HUDEP-2 (cell line): ENCODE results near the gene TRPV4.

Experiments used
- DNase-seq, 76 experiments: peaks; one replicate each; lab custom pipeline; 2025; ENCODE audit not compliant: unreplicated experiment in 76 of 76; lab: John Stamatoyannopoulos, UW

The TRPV4 gene

GRCh38 chr12:109830267-109830666 is 2.9 kb downstream of the TRPV4 start:
- DNase-seq = no peak

GRCh38 chr12:109829667-109830066 is 3.5 kb downstream of the TRPV4 start:
- DNase-seq = no peak

DNA sequence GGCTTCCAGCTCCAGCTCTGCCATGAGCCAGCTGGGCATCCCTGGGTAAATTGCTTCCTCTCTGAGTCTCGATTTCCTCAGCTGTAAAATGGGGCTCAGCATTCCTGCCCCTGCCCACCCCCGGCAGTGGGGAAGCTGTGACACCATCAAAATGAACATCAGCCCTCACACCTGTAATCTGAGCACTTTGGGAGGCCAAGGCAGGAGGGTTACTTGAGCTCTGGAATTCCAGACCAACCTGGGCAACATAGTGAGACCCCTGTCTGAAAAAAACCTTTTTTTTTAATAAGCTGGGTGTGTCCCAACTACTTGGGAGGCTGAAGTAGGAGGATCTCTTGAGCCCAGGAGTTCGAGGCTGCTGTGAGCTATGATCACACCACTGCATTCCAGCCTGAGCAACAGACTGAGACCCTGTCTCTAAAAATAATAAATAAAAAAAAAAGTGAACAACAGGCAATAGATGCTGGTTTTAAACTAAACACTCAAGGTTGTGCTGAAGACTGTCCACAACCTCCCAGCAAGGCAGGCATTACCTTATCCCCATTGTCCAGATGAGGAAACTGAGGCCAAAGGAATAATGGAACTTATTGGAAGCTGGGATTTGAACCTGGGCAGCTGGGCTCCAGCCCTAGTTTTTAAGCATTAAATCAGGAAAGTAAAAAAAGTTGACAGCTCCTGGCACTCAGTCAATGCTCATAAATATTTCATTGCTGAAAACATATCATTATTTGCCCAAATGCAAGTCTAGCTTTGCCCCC is 4.3 kb downstream of the TRPV4 start:
- DNase-seq = no peak

DNA sequence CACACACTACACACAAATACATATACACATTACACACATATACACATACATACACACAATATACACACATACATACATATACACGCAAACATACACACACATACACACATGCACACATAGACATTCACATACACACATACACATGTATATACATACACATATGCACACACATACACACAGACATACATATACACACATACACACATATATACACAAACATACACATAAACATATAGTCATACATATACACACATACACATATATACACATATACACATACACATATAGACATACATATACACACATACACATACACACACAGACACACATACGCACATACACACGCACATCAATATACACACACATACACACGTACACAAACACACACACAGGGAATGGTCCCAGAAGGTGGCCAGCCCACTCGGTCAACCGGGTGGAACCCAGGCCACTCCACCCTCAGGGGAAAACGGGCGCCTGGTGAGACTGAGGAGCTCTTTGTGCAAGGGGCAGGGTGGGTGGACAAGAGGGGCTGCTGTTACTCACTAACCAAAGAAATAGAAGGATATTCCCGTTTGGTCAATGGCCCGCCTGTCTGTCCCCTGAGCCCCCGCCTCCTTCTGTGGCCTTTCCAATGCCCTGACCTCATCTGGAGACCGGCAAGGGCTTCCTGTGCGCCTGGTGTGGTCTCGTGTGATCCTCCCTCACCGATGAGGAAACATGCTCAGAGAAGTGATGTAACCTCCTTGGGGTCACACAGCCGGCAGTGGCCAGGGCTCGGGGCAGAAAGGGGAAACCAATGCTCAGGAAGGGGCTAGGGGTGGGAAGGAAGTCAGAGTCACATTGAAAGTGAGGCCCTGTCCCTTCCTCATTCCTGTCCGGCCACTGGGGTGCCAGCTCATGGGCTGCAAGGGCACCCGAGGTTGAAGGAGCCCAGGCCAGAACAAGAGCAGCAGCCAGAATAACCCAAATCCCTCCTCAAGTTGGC is 5.3 kb downstream of the TRPV4 start:
- no peak for DNase-seq

- DNase-seq = no peak
These were observed 6.1 kb downstream of the TRPV4 start for GRCh38 chr12:109827080-109827479.

DNA sequence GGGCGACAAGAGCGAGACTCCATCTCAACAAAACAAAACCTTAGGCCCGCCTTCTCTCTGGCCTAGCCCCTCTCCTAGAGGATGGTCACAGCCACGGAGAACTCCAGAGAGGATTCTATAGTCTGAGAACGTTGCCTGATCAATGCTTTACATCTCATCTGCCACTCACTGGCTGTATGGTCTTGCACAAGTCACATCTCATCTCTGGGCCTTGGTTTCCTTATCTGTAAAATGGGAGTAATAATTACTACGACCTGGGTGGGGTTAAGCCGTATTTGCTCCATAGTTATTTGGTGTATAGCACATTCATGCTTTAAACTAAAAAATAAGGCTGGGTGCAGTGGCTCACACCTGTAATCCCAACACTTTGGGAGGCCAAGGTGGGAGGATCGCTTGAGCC is 8.5 kb downstream of the TRPV4 start:
- DNase-seq = no peak

DNA sequence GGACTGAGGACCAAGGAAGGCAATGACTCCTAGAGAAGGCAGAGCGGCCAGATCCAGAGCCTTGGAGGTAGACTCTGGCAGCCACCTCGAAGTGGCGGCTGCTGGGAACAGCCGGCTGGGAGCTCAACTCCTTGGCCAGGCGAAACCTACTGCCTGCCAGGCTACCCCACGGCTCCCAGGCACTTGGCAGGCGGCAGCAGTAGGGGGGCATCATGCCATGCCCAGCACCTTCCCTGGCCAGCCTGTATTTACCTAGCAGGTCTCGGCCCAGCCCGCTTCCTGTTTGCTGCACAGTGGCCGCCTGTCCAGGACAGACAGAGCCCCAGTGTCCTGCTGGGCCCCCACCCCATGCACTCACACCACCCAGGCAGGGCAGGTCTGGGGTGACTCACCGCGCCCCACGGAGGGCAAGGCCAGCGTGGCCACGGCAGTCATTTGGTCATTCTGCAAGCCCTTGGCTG is 10.2 kb downstream of the TRPV4 start:
- no peak for DNase-seq

DNA sequence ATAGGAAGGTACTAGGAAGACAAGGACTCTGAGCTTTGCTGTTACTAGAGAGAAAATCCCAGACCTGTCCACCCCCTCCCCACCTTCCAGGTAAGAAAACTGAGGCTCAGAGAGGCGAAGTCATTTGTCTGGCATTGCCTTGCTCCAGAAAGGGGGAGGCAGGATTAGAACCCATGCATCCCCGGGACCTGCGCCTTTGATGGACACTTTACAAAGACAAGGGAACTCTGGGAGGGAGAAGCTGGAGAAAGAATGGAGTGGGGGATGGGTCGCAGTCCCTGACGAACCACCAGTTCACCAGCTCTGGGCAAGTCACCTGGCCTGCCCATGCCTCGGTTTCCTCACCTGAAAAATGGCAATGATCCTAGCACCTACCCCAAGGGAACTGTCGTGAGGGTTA is 10.8 kb downstream of the TRPV4 start:
- DNase-seq = no peak

DNA sequence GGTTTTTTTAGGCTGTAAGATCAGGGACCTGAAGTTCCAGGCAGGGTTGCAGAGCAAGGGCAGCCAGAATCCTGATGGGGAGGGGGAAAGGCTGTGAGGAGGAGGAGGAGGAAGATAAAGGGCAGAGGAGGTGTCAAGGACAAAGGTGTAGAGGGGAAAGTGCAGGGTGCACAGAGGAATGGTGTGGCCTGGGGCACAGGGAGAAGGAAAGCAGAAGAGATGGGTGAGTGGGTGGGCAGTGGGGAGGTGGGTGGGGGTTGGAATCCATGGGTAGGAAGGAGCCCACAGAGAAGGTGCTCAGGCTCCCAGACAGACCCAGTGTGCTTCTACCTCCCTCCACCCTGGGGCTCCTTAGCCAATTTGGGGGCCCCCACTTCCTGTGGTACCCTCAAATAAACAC is 11.2 kb downstream of the TRPV4 start:
- no peak for DNase-seq

- no peak for DNase-seq
These were observed 12.3 kb downstream of the TRPV4 start for GRCh38 chr12:109820816-109821381.

DNA sequence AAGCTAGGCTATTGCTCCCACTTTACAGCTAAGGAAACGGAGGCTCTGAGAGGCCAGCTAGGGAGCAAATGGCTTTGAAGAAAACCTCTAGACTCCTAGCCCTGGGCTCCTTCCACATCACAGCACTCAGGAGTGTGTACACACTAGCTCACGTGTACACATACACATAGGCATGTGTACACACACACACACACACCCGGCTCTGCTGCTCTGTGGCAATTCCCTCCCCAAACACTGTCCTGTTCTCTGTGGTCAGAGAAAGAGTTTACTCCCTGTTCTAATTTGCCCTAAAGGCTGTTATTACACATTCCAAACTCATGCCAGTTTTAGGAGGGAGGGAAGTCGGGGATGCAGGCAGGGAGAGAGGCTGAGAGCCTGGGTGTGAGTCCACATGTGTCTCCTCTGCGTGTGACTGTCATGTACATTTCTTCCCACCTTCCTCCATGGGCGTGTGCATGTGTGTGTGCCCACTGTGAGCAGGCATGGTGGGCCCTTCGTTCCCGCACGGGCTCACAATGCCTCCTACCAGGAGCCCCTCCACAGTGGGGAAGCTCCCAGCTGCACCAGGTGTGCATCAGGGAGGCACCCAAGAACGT is 14.2 kb downstream of the TRPV4 start:
- no peak for DNase-seq

- no peak for DNase-seq
These were observed 14.9 kb downstream of the TRPV4 start for GRCh38 chr12:109818253-109818652.

DNA sequence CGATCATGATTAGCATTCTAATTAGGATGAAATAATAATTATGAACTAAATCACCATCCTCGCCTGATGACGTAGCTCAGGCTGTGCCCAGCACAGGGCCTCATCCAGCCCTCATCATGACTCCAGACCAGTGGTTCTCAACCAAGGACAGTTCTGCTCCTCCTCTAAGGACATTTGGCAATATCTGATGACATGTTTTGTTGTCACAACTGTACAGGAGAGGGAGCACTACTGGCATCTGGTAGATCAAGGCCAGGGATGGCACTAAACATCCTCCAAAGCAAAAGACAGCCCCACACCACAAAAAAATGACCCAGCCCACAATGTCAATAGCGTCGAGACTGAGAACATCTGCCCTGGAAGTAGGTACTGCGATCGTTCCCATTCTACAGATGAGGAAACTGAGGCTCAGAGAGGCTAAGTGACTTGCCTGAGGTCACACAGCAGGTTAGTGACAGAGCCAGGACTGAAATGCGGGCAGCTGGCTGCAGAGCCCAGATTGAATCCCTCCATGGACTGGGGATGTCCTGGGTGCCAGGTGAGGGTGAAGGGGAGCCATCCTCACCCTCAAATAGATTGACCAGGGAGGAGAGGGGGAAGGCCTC is 15.5 kb downstream of the TRPV4 start:
- no peak for DNase-seq

DNA sequence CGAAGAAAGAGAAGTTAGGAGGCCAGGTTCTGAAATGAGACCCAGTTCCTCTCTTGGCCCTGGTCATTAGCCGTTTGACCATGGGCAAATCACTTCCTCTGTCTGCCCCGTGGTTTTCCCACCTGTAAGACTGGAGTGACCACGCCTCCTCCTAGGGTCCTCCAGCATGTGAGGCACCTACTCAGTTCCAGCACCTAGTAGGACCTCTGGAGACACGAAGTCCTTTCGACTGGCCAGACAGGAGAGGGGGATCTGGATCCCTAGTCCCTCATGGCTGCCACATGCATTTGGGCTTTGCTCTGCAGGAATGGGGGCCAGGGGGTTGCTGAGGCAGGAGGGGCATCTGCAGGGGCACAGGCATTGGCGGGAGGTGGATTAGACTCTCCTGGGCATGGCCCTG is 16.3 kb downstream of the TRPV4 start:
- no peak for DNase-seq

DNA sequence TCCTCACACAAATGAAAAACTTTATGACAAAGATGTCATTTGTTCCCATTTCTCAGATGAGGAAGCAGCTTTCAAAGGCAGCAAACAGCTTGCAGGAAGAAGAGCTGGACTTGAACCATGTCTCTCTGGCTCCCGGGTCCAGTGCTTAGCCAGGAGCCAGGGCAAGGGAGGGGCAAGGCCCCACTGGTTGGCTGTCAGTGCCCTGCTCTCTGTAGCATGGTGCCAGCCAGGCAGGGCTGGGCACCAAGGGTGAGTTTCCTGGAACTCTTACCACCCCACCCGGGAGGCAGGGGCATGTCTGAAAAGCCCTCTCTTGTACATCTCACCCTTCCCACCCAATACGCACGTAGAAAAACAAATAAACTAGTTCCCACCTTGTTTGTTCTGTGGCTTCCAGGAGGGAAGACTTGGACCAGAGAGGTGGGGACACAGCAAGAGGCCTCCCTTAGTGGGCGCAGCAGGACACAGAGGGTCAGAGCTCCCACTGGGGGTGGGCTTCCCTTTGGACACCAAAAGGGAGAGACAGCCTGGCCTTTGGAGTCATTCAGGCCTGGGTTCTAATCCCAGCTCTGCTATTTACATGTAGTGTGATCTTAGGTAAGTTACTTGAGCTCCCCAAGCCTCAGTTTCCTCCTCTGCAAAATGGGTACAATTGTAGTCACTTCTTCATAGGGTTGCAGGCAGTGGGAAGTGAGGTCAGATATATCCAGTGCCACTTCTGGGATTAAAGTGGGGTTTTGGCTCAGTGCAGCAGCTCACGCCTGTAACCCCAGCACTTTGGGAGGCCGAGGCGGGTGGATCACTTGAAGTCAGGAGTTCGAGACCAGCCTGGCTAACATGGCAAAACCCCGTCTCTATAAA is 17.2 kb downstream of the TRPV4 start:
- DNase-seq = no peak

DNA sequence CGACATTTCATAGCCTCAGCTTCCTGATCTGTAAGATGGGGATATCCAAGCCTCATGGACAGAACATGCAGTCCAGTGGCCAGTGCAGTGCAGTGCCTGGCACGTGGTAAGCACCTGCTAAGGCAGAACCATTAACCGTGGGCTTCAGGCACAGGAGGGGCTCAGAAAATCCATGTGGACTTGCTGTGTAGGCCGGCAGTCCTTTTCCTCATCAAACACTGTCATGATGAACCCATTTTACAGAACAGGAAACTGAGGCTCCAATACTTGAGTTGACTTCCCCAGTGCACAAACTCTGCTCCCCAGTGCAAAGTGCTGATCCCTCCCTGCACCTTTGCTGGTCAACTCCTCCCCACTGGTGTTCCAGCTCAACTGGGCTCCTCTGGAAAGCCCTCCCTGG is 18.0 kb downstream of the TRPV4 start:
- DNase-seq = no peak

GRCh38 chr12:109814600-109815150 is 18.5 kb downstream of the TRPV4 start:
- no peak for DNase-seq

GRCh38 chr12:109813810-109814416 is 19.3 kb downstream of the TRPV4 start:
- no peak for DNase-seq

DNA sequence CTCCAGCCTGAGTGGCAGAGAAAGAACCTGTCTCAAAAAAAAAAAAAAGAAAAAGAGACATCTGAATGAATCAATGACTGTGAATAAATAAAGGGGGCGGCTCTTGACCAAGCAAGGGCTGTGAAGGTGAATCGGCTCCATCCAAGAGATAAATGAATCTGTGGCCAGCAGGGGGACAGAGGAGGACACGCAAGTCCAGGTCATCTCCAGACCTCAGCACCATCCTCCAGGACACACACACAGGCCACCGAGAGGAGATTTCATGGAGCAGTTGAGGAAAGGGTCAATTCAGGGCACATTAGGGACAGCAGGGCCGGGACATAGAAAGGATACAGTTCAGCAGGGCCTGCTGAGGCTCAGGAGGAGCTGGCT is 21.6 kb downstream of the TRPV4 start:
- no peak for DNase-seq
